Naive thymus-derived CD8-positive, alpha-beta T cell (primary cell): Measurements from ENCODE around the gene UST. TPM values are rescaled to one million over a fixed set of nuclear protein-coding genes. Genes with fewer than 3 reads are reported as not detected.
A peak's percentile ranks its signal among the peaks of the same experiment; 100 is the strongest.
"Not testable (repeated sequence)": the region's sequence is repeated elsewhere in the genome, so short reads cannot be mapped to it uniquely, and the experiment has no call there.

Experiments
- ATAC-seq, 2 donors: fragments of 150-1000 bp; cut with Tn5 transposase in 1 of 2; sonication (Bioruptor Pico), chemical (Tn5 transposase) in 1 of 2; 1 replicate in 1 of 2; 2 replicates in 1 of 2; pipeline ENCODE4 v1.10.0; 2021; ENCODE audit warnings: mild to moderate bottlenecking in 2 of 2, moderate library complexity in 2 of 2
- POLR2A ChIA-PET: fragments of 350-600 bp; sonication (Branson Sonifier 250); formaldehyde crosslinking; loops from one replicate; lab custom pipeline; 2021; ENCODE audit warnings: antibody characterized with exemption; lab: Charles Lee
- DNase-seq, 10 donors: peaks; one replicate each; pipeline versions ENCODE4 v3.0.0 to v3.0.0-alpha.2; 2020 to 2022
- H3K27ac Mint-ChIP-seq, 10 donors: one replicate each; pipeline ENCODE4 v1.8.0; 2020 to 2022; ENCODE audit warnings: mild to moderate bottlenecking in 10 of 10, mixed read lengths in 10 of 10, moderate library complexity in 4 of 10, inconsistent platforms in 1 of 10
- H3K27me3 Mint-ChIP-seq, 5 donors: one replicate each; pipeline ENCODE4 v1.8.0; 2021 to 2022; ENCODE audit warnings: mixed read lengths in 5 of 5
- H3K36me3 Mint-ChIP-seq, 3 donors: one replicate each; pipeline ENCODE4 v1.8.0; 2020 to 2022; ENCODE audit warnings: mixed read lengths in 3 of 3, mild to moderate bottlenecking in 2 of 3, inconsistent platforms in 1 of 3
- H3K4me1 Mint-ChIP-seq, 4 donors: one replicate each; pipeline ENCODE4 v1.8.0; 2021 to 2022; ENCODE audit warnings: mixed read lengths in 4 of 4
- H3K4me3 Mint-ChIP-seq, 10 donors: one replicate each; pipeline ENCODE4 v1.8.0; 2020 to 2022; ENCODE audit warnings: mild to moderate bottlenecking in 10 of 10, mixed read lengths in 10 of 10, moderate library complexity in 6 of 10, inconsistent platforms in 1 of 10
- H3K9me3 Mint-ChIP-seq, 9 donors: one replicate each; pipeline ENCODE4 v1.8.0; 2020 to 2022; ENCODE audit warnings: mixed read lengths in 9 of 9, mild to moderate bottlenecking in 3 of 9, inconsistent platforms in 1 of 9, moderate library complexity in 1 of 9
- polyA plus RNA-seq, 3 donors: library from polyadenylated mRNA; unstranded; fragments of 300-500 nt; fragmentation: Illumina TruSeq; gene quantifications; one replicate each; pipeline ENCODE4 v1.2.3, GENCODE V29; 2021
- total RNA-seq, 8 experiments: library from RNA in 2 of 8; stranded (reverse) in 2 of 8; gene quantifications; one replicate each; pipeline ENCODE4 v1.2.3 and lab custom pipeline; 2021 to 2026

Gene UST
- total and polyA plus RNA-seq, 5 experiments from 2014 or later = 0.08 to 1.4 (median 0.47) TPM

DNA sequence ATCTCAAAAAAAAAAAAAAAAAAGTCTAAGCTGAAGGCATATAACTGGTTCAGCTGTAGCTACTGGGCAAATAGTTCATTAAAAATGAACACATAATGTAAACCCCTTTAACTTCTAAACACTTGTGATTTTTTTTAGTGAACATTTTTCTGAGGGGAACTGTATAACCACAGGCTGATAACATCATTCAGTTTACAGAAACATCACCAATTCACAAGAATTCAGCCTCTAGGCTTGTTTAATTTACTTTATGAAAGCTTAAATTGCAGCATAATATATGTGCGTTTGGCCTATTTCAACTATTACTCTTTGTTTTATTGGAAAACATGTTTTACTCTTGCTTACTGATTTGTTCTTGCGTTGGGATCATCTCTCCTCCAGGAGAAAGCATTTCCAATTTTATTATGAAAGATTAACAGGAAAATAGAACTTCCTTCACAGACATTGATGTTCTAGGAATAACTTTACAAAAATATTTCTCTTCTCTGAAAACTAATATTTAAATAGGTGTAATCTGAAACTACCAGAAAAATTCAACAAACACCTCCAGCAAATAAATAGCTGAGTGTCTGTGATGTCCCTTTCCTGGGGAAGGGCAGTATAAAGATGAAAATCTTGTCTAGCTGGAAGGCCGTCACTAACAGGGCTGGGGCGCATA lies 284.5 kb downstream of the UST start:
- Mint-ChIP-seq H3K27ac (peak overlapping the region in 3 of 10 donors; percentile 16 to 53 (median 47)), H3K4me1 (peaks cover 2 to 30% (median 6%) of the 10 kb centered on the region in 4 donors), H3K4me3 (peak overlapping the region in 1 of 10 donors; percentile 64), H3K27me3 (no peaks in the 10 kb centered on the region), H3K36me3 (no peaks in the 10 kb centered on the region), H3K9me3 (peaks cover 0 to 5% (median 0%) of the 10 kb centered on the region in 9 donors)
- ATAC-seq (no peak), DNase-seq (no peak)
- POLR2A ChIA-PET = interaction anchor here (1.2 kb wide), 1 partner anchor 13 kb away, joined by 3 read pairs; no protein-coding TSS in a partner anchor

DNA sequence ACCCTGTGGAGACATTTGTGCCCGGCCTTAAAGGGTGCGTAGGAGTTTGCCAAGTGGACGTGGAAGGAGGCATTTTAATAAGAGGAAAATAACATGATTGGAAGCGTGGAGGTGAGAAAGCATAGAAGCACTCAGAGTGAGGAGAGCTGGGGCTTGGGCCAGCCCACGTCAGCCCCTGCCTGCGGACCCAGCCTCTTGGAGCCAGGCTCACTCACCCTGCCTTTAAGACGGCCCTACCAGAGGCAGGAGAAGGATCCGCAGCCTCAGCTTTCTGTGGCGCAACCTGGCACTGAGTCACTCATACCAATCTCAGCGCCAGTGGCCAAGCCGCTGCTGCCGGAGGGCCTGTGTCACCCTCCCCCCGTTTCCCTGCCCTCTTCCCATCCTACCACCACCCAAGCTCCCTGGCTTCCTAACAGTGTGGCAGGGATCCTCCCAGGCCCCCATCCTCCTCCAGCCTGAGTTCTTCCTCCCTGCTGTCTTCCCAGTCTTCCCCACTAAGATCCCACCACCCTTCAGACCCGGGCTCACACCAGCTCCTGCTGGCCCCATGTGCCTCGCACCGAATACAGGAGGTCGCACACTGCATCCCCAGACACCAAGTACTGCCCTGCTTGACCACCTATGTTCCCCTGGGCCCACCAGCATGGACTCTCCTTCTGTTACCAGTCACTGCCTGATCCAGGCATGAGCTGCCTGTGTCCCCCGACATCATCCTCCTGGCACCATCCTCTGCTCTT lies 285.2 kb downstream of the UST start:
- ATAC-seq (no peak), DNase-seq (no peak)
- peak overlapping the region in 4 of 10 donors; percentile 16 to 53 (median 48) for H3K27ac Mint-ChIP-seq
- POLR2A ChIA-PET = interaction anchor here (1.2 kb wide), 1 partner anchor 12 kb away, joined by 3 read pairs; no protein-coding TSS in a partner anchor
- peaks cover 2 to 30% (median 6%) of the 10 kb centered on the region in 4 donors for H3K4me1 Mint-ChIP-seq
- H3K27me3 Mint-ChIP-seq = no peaks in the 10 kb centered on the region
- no peaks in the 10 kb centered on the region for H3K36me3 Mint-ChIP-seq
- H3K9me3 Mint-ChIP-seq = no peaks in the 10 kb centered on the region
- H3K4me3 Mint-ChIP-seq = peak overlapping the region in 2 of 10 donors; percentile 52 to 64

DNA sequence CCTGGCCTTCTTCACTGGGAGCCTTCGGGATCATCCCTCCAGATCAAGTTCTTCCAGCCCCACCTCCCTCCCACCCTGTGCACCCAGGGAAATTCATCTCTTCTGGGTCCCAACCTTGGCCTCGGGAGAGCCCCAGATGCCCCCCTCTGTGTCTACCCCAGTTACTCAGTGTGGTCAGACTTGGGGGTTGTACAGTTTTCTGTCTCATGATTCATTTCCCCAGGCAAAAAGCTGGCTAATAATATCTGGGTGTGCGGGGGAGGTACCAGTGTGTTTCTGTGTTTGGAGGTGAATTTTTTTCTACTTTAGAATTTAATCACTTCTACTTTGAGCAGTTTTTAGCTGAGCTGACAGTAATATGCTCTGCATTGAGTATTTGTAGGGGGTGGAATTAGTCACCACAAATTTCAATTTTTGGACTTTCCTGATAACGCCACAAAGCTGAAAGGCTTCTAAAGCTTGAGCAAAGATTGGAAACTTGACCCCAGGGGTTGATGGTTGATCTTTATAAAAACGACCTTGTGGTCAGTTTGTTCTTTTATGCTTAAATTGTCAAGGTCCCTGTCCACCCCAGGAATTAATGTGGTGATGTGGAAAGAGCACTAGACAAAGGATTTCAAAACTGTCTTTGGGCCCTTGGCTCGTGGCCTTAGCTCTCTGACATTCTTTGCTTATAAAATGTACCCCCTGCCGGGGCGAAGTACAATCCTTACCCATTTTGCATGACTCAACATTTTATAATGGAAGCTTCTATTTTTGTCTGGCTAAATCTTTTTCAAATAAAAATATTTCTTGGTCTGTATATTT lies 286.0 kb downstream of the UST start:
- H3K9me3 Mint-ChIP-seq = no peaks in the 10 kb centered on the region
- peak overlapping the region in 1 of 10 donors; percentile 52 for H3K4me3 Mint-ChIP-seq
- H3K36me3 Mint-ChIP-seq = no peaks in the 10 kb centered on the region
- ATAC-seq (no peak), DNase-seq (no peak)
- H3K27me3 Mint-ChIP-seq = no peaks in the 10 kb centered on the region
- POLR2A ChIA-PET = no interaction called here
- H3K27ac Mint-ChIP-seq = peak overlapping the region in 3 of 10 donors; percentile 21 to 53 (median 32)
- H3K4me1 Mint-ChIP-seq = peaks cover 2 to 30% (median 6%) of the 10 kb centered on the region in 4 donors

GRCh38 chr6:149033454-149033853 lies 286.6 kb downstream of the UST start:
- Mint-ChIP-seq H3K27me3 (no peaks in the 10 kb centered on the region), H3K9me3 (no peaks in the 10 kb centered on the region), H3K4me3 (no peak overlapping the region), H3K36me3 (no peaks in the 10 kb centered on the region), H3K27ac (no peak overlapping the region), H3K4me1 (peaks cover 2 to 29% (median 6%) of the 10 kb centered on the region in 4 donors)
- DNase-seq (no peak), ATAC-seq (no peak)
- POLR2A ChIA-PET = no interaction called here

GRCh38 chr6:149035766-149036165 lies 288.9 kb downstream of the UST start:
- H3K4me1 Mint-ChIP-seq = peaks cover 0 to 24% (median under 1%) of the 10 kb centered on the region in 4 donors
- H3K36me3 Mint-ChIP-seq = no peaks in the 10 kb centered on the region
- no peaks in the 10 kb centered on the region for H3K27me3 Mint-ChIP-seq
- H3K4me3 Mint-ChIP-seq = no peak overlapping the region
- ATAC-seq (no peak), DNase-seq (no peak)
- H3K9me3 Mint-ChIP-seq = no peaks in the 10 kb centered on the region
- H3K27ac Mint-ChIP-seq = no peak overlapping the region
- POLR2A ChIA-PET = no interaction called here

DNA sequence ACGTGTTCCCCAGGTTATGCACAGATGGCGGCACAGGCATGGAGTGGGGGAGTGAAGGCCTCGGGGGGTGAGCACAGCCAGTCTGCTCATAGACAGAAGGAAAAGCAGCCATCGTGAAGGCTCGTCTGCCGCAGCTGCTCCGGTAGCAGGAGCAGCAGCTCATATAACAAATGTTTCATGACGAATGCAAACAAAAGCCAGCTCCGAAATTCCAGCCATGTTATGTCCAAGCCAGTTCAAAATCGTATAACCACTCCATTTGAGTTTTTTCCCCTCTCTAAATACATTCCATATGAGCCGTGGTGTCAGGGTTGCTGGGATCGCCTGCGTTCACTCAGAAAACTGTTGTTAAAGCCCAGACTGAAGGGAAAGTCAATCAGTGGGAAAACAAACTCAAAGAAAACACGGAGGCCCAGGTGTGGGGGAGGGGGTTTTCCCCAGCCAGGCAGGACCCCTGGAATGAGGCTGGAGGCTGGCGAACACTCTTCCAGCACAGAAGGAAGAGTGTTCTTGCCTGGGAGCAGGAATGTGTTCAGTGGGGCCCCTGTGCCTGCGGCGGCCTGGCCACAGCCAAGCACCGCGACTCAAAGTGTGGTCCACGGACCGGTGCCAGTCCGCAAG lies 290.3 kb downstream of the UST start:
- no peaks in the 10 kb centered on the region for H3K36me3 Mint-ChIP-seq
- H3K9me3 Mint-ChIP-seq = no peaks in the 10 kb centered on the region
- ATAC-seq = no peak
- H3K27ac Mint-ChIP-seq = no peak overlapping the region
- H3K27me3 Mint-ChIP-seq = no peaks in the 10 kb centered on the region
- H3K4me3 Mint-ChIP-seq = no peak overlapping the region
- DNase-seq = no peak
- H3K4me1 Mint-ChIP-seq = peaks cover 0 to 12% (median 0%) of the 10 kb centered on the region in 4 donors
- POLR2A ChIA-PET = no interaction called here

- H3K9me3 Mint-ChIP-seq, H3K27ac Mint-ChIP-seq, POLR2A ChIA-PET, H3K4me1 Mint-ChIP-seq, ATAC-seq, H3K36me3 Mint-ChIP-seq, H3K4me3 Mint-ChIP-seq, DNase-seq, H3K27me3 Mint-ChIP-seq: not testable (repeated sequence)
These were observed 292.2 kb downstream of the UST start for GRCh38 chr6:149039025-149039424.

DNA sequence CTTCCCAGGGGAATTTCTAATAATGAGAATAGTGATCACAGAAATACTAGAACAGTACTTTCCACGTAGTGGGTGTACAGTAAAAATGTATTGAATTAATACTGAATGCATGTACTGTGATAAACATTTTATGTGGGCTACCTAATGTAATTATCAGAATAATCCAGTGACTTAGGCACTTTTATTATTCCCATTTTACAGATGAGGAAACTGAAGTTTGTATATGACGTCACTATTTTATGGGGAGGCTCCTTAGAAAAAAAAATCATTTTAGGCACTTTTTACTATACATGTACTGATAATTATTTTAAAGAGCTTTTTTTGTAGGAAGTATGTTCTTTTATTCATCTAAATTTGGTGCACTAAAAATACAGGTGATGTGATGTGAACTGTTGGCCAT lies 295.1 kb downstream of the UST start:
- DNase-seq (no peak), ATAC-seq (no peak)
- H3K9me3 Mint-ChIP-seq = no peaks in the 10 kb centered on the region
- POLR2A ChIA-PET = no interaction called here
- H3K36me3 Mint-ChIP-seq = no peaks in the 10 kb centered on the region
- H3K27ac Mint-ChIP-seq = peak overlapping the region in 1 of 10 donors; percentile 24
- no peaks in the 10 kb centered on the region for H3K27me3 Mint-ChIP-seq
- H3K4me3 Mint-ChIP-seq = no peak overlapping the region
- H3K4me1 Mint-ChIP-seq = peaks cover 4 to 26% (median 13%) of the 10 kb centered on the region in 4 donors

- H3K4me3 Mint-ChIP-seq = no peak overlapping the region
- no peaks in the 10 kb centered on the region for H3K9me3 Mint-ChIP-seq
- no peak for ATAC-seq
- no peaks in the 10 kb centered on the region for H3K36me3 Mint-ChIP-seq
- peaks cover 5 to 38% (median 21%) of the 10 kb centered on the region in 4 donors for H3K4me1 Mint-ChIP-seq
- DNase-seq = no peak
- H3K27me3 Mint-ChIP-seq = no peaks in the 10 kb centered on the region
- H3K27ac Mint-ChIP-seq = peak overlapping the region in 1 of 10 donors; percentile 38
- POLR2A ChIA-PET = interaction anchor here (0.9 kb wide), 1 partner anchor 12 kb away, joined by 3 read pairs; no protein-coding TSS in a partner anchor
These were observed 296.8 kb downstream of the UST start for GRCh38 chr6:149043476-149044130.

DNA sequence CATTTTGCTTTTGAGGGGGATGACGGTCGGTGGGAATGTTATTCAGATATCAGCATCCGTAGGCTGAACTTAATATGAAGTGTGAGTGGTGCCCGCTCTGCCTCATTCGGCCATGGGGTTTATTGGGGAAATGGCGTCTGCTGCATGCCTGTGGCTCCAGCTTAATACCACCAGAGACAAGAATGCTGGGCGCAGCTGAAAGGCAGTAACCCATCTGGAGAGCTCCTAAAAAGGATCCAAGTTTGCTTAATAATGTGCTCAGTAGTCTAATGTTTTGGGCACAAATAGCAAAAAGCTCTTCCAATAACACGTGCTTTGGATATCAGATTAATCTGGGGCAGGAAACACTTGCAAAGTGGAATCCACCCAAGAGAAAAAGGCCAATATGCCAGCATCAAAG lies 297.7 kb downstream of the UST start:
- Mint-ChIP-seq H3K27me3 (no peaks in the 10 kb centered on the region), H3K36me3 (no peaks in the 10 kb centered on the region), H3K4me1 (peaks cover 5 to 38% (median 21%) of the 10 kb centered on the region in 4 donors), H3K27ac (peak overlapping the region in 2 of 10 donors; percentile 37 to 42), H3K4me3 (no peak overlapping the region), H3K9me3 (no peaks in the 10 kb centered on the region)
- ATAC-seq = no peak
- POLR2A ChIA-PET = interaction anchor here (0.9 kb wide), 1 partner anchor 13 kb away, joined by 3 read pairs; no protein-coding TSS in a partner anchor
- DNase-seq = no peak

- H3K36me3 Mint-ChIP-seq = no peaks in the 10 kb centered on the region
- H3K4me3 Mint-ChIP-seq = no peak overlapping the region
- peak overlapping the region in 4 of 10 donors; percentile 15 to 71 (median 34) for H3K27ac Mint-ChIP-seq
- no peaks in the 10 kb centered on the region for H3K27me3 Mint-ChIP-seq
- peaks cover 5 to 38% (median 21%) of the 10 kb centered on the region in 4 donors for H3K4me1 Mint-ChIP-seq
- POLR2A ChIA-PET = interaction anchor here (1.1 kb wide), 1 partner anchor 82 kb away, joined by 3 read pairs; no protein-coding TSS in a partner anchor
- H3K9me3 Mint-ChIP-seq = no peaks in the 10 kb centered on the region
- DNase-seq (peak in 2 of 10 donors; percentile 6 to 25), ATAC-seq (peak; percentile 65 to 90)
These were observed 298.6 kb downstream of the UST start for GRCh38 chr6:149045404-149045803.
